Urinary bladder (tissue), 4 donors: ENCODE data around the gene KPNA1. TPM values are rescaled to one million over a fixed set of nuclear protein-coding genes. Genes with fewer than 3 reads are reported as not detected.
"Not testable (repeated sequence)": the region's sequence is repeated elsewhere in the genome, so short reads cannot be mapped to it uniquely, and the experiment has no call there.

ENCODE experiments used
- DNase-seq: peaks from one replicate; pipeline ENCODE4 v3.0.0-alpha.2; 2015; ENCODE audit errors: extremely low spot score
- H3K27ac ChIP-seq: one replicate; pipeline ENCODE4 v1.5.1; 2013; ENCODE audit warnings: low read depth, mild to moderate bottlenecking, moderate library complexity
- H3K36me3 ChIP-seq: one replicate; pipeline ENCODE4 v1.6.1; 2013; ENCODE audit warnings: mild to moderate bottlenecking, moderate library complexity; ENCODE audit not compliant: insufficient read depth
- H3K4me1 ChIP-seq: one replicate; pipeline ENCODE4 v1.6.1; 2013; ENCODE audit warnings: mild to moderate bottlenecking, moderate library complexity; ENCODE audit not compliant: insufficient read depth
- H3K4me3 ChIP-seq: one replicate; pipeline ENCODE4 v1.5.1; 2013; ENCODE audit warnings: low read depth, low read length
- whole genome bisulfite sequencing: extraction: QIAGEN DNeasy Blood & Tissue Kit; methylation state at CpG from one replicate; pipeline ENCODE4 v1.1.7; 2013; 5-methylcytosine and 5-hydroxymethylcytosine counted together
- polyA plus RNA-seq: library from polyadenylated mRNA; stranded (reverse); fragments of 200-250 nt; gene quantifications from one replicate; pipeline ENCODE4 v1.2.3, GENCODE V29; 2013
- total RNA-seq: library from RNA; depleted of rRNA; stranded (reverse); fragments of >200 nt; gene quantifications from one replicate; pipeline ENCODE4 v1.2.3, GENCODE V29; 2014
- donor health status: healthy with polysubstance abuse.
- donor health status: healthy.

The KPNA1 gene
- total and polyA plus RNA-seq, 2 donors = 22.5 to 38.0 TPM

- Histone ChIP-seq H3K36me3 (no peaks in the 10 kb centered on the region), H3K4me1 (no peaks in the 10 kb centered on the region), H3K27ac (no peak overlapping the region), H3K4me3 (no peak overlapping the region)
- no peak for DNase-seq
- 84% methylated on average over 5 of the region's 5 CpGs for WGBS
These were observed 29.8 kb downstream of the KPNA1 start for GRCh38 chr3:122484985-122485384.

DNA sequence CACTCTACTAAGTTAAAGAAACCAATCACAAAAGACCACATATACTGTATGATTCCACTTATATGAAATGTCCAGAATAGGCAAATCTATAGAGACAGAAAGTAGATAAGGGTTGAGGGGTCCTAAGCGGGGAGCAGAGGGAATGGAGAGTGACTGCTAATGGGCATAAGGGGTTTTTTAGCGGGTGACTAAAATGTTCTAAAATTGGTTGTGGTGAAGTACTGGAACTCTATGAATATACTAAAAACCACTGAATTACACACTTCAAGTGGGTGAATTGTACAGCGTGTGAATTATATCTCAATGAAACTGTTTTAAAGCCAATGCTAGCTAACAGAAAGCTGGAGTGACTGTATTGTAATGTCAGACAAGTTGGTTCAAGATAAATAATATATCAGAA lies 33.3 kb downstream of the KPNA1 start:
- WGBS = 96% methylated on average over 3 of the region's 3 CpGs
- Histone ChIP-seq H3K4me1 (no peaks in the 10 kb centered on the region), H3K36me3 (no peaks in the 10 kb centered on the region), H3K27ac (no peak overlapping the region), H3K4me3 (no peak overlapping the region)
- no peak for DNase-seq

DNA sequence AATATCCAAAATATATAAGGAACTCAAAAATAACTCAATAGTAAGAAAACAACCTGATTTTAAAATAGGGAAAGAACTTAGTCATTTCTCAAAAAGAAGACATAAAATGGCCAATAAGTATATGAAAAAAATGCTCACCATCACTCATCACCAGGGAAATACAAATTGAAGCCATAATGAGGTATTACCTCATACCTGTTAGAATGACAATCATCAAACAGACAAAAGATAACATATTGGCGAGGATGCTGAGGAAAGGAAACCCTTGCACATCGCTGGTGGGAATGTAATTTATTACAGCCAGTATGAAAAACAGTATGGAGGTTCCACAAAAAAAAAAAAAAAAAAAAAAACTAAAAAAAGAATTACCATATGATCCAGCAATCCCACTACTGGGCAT lies 38.2 kb downstream of the KPNA1 start:
- Histone ChIP-seq H3K36me3 (no peaks in the 10 kb centered on the region), H3K27ac (no peak overlapping the region), H3K4me1 (no peaks in the 10 kb centered on the region), H3K4me3 (no peak overlapping the region)
- DNase-seq = no peak
- 91% methylated on average over 2 of the region's 2 CpGs for WGBS

- Histone ChIP-seq H3K4me3 (no peak overlapping the region), H3K36me3 (no peaks in the 10 kb centered on the region), H3K27ac (no peak overlapping the region), H3K4me1 (no peaks in the 10 kb centered on the region)
- DNase-seq = no peak
- WGBS = 97% methylated on average over 2 of the region's 2 CpGs
These were observed 39.4 kb downstream of the KPNA1 start for GRCh38 chr3:122475316-122475715.

DNA sequence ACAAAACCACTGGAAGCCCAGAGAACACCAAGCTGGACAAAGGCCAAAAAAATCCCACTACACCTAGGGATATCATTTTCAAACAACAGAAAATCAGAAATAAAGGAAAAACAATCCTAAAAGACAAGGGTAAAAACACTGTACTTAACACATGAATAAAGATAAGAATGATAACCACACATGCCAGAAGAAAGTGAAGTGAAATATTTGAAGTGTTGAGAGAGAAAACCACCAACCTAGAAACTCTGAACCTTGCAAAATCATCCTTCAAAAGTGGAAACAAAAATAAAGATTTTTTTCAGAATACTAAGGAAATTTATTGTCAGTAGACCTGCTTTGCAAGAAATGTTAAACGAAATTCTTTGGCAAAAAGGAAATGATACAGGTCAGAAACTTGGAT lies 45.1 kb downstream of the KPNA1 start:
- no peak overlapping the region for H3K27ac ChIP-seq
- no peaks in the 10 kb centered on the region for H3K36me3 ChIP-seq
- H3K4me1 ChIP-seq = no peaks in the 10 kb centered on the region
- 63% methylated on average over 1 of the region's 1 CpG for WGBS
- H3K4me3 ChIP-seq = no peak overlapping the region
- DNase-seq = no peak

DNA sequence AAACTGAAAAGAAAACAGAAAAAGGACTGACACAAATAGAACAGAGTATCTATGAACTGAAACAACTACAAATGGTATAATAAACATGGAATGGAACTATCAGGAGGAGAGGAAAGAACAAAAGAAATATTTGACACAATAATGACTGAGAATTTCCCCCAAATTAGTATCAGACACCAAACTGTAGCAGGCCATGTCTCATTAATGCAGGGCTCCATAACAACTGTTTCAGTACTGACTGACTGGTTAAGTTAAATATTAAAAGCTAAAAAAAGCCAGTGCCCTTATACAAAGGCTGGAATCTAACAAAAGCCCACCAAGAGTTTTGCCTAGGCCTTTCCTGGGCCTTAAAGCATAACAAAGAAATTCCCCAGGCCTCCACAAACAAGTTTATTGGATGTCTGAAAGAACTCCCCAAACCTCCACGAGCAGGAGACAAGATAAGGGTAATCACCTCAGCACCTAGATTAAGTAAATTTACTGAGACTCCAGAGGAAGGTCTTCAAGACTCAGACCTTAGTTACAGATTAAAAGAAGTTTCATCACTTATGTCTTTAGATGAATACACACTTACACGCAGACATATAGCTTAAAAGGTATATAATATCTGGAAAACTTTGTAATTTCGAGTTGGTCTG lies 45.7 kb downstream of the KPNA1 start:
- no peak for DNase-seq
- 55% methylated on average over 3 of the region's 3 CpGs for WGBS
- no peaks in the 10 kb centered on the region for H3K36me3 ChIP-seq

DNA sequence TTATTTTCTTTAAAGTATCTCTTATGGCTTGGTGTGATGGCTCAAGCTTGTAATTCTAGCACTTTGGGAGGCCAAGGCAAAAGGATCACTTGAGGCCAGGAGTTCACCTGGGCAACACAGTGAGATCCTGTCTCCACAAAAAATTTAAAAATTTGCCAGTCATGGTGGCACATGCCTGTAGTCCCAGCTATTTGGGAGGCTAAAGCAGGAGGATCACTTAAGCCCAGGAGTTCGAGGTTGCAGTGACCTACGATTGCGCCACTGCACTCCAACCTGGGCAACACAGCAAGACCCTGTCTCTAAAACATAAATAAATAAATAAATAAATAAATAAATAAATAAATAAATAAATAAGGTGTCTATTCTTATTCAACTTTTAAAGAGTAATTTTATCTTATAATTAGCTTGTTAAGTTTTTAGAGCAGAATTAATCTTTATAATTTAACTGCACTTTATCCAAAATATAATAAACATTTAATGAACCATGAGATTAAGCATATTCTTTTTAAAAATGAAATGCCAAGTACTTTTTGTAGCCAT lies 48.0 kb downstream of the KPNA1 start:
- no peaks in the 10 kb centered on the region for H3K36me3 ChIP-seq
- no peak for DNase-seq
- H3K4me1 ChIP-seq = no peaks in the 10 kb centered on the region
- H3K27ac ChIP-seq = no peak overlapping the region
- no peak overlapping the region for H3K4me3 ChIP-seq
- WGBS = 94% methylated on average over 3 of the region's 3 CpGs

More for the DNA sequence above, 45.7 kb downstream of the KPNA1 start:
- H3K4me1 ChIP-seq = no peaks in the 10 kb centered on the region
- H3K27ac ChIP-seq = no peak overlapping the region
- no peak overlapping the region for H3K4me3 ChIP-seq

DNA sequence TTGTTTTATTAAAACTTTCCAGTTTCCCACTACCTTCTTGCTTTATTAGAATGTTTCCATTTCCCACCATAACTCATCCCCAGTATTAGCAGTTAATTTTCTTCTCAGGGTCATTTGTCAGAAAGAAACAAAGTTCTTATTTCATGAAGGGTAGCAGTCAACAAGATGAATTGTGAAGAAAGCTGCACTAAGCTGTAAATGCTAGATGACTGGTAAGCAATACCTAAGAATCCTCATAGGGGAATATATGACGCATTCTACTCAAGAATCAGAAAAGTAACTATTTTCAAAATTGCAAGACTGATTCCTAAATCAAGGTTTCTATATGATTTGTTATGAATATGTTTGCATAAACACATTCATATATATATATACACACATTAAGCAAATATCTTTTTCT lies 50.1 kb downstream of the KPNA1 start:
- H3K27ac ChIP-seq = no peak overlapping the region
- no peaks in the 10 kb centered on the region for H3K36me3 ChIP-seq
- no peak for DNase-seq
- no peaks in the 10 kb centered on the region for H3K4me1 ChIP-seq
- H3K4me3 ChIP-seq = no peak overlapping the region
- WGBS = 99% methylated on average over 1 of the region's 1 CpG

DNA sequence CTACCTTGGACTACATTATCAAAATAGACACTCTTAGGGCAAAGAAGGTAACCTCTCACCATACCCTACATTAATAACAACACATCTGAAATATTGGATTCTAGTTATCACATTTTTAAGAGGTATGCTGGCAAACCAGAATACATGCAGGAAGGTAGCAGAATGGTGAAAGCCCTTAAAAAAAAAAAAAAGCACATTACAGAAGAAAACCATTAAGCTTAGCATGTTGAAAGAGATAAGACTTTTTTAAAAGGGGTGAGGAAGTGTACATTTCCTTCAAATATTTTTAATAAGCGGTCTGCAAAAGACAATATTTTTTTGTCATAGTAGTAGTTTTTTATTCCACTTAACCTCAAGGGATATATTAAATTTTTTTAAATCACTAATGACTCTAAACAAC lies 52.3 kb downstream of the KPNA1 start:
- Histone ChIP-seq H3K4me1 (no peaks in the 10 kb centered on the region), H3K27ac (no peak overlapping the region), H3K36me3 (no peaks in the 10 kb centered on the region), H3K4me3 (no peak overlapping the region)
- 88% methylated on average over 1 of the region's 1 CpG for WGBS
- DNase-seq = no peak

DNA sequence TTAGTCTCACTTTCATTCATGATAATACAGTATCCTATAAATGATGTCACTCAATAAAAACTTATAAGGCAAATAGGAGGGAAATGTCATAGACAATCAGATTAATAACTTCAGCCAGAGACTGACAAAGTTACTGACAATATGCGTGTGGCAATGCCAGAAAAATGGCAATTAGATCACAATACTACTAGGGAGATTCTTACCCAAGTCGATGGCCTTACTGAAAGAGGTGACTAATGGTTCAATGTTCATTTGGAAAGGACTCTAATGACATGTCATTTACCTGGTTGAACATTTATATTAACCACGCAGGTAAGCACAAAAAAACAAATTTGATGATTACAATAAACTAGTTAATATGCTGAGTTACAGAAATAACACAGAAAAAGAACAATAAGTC lies 52.9 kb downstream of the KPNA1 start:
- Histone ChIP-seq H3K27ac (no peak overlapping the region), H3K36me3 (no peaks in the 10 kb centered on the region), H3K4me1 (no peaks in the 10 kb centered on the region), H3K4me3 (no peak overlapping the region)
- 89% methylated on average over 3 of the region's 3 CpGs for WGBS
- no peak for DNase-seq

GRCh38 chr3:122458992-122459391 lies 55.7 kb downstream of the KPNA1 start:
- Histone ChIP-seq H3K4me1 (no peaks in the 10 kb centered on the region), H3K4me3 (no peak overlapping the region), H3K36me3 (no peaks in the 10 kb centered on the region), H3K27ac (no peak overlapping the region)
- DNase-seq = no peak
- WGBS = 59% methylated on average over 4 of the region's 4 CpGs

- WGBS = 97% methylated on average over 2 of the region's 2 CpGs
- no peak for DNase-seq
- Histone ChIP-seq H3K36me3 (peaks cover 9% of the 10 kb centered on the region), H3K27ac (no peak overlapping the region), H3K4me3 (no peak overlapping the region), H3K4me1 (no peaks in the 10 kb centered on the region)
These were observed 57.0 kb downstream of the KPNA1 start for GRCh38 chr3:122457706-122458105.

- Histone ChIP-seq H3K36me3 (peaks cover 11% of the 10 kb centered on the region), H3K27ac (no peak overlapping the region), H3K4me3 (no peak overlapping the region), H3K4me1 (no peaks in the 10 kb centered on the region)
- no peak for DNase-seq
These were observed 58.7 kb downstream of the KPNA1 start for GRCh38 chr3:122456074-122456473.

GRCh38 chr3:122451371-122451770 lies 63.4 kb downstream of the KPNA1 start:
- Histone ChIP-seq H3K4me3 (no peak overlapping the region), H3K4me1 (no peaks in the 10 kb centered on the region), H3K36me3 (peaks cover 15% of the 10 kb centered on the region), H3K27ac (no peak overlapping the region)
- DNase-seq = no peak
- 89% methylated on average over 3 of the region's 3 CpGs for WGBS

- not testable (repeated sequence) for DNase-seq, H3K27ac ChIP-seq, H3K4me3 ChIP-seq, H3K4me1 ChIP-seq
- H3K36me3 ChIP-seq = peaks cover 10% of the 10 kb centered on the region
- 96% methylated on average over 6 of the region's 6 CpGs for WGBS
These were observed 66.5 kb downstream of the KPNA1 start for GRCh38 chr3:122448218-122448617.
